PC-3 (cell line): ENCODE data around the gene STX1A. TPM values are rescaled to one million over a fixed set of nuclear protein-coding genes. Genes with fewer than 3 reads are reported as not detected.

Experiments used
- ATAC-seq: fragments of 200-7000 bp; cut with Tn5 transposase; 2 replicates; pipeline ENCODE4 v1.9.1; 2020; ENCODE audit warnings: mild to moderate bottlenecking, moderate library complexity
- BruUV-seq: library from RNA; stranded (reverse); fragments of 400-500 nt; replicated peaks from 2 replicates; lab custom pipeline; 2021; lab: Mats Ljungman, UMichigan
- CTCF ChIA-PET: fragments of 300-600 bp; sonication (Branson Sonifier 250); formaldehyde crosslinking; loops from one replicate; lab custom pipeline; 2022; ENCODE audit warnings: antibody characterized with exemption; lab: Charles Lee
- POLR2A ChIA-PET: fragments of 300-600 bp; sonication (Branson Sonifier 250); formaldehyde crosslinking; loops from one replicate; lab custom pipeline; 2022; ENCODE audit warnings: antibody characterized with exemption; ENCODE audit not compliant: unreplicated experiment; lab: Charles Lee
- DNase-seq: peaks from one replicate; pipeline ENCODE4 v3.0.0-alpha.2; 2015
- H2AFZ ChIP-seq: fragments of 300-600 bp; sonication (generic); 2 replicates; pipeline ENCODE4 v1.6.0; 2016; ENCODE audit warnings: antibody characterized with exemption, low read length
- H3F3A ChIP-seq: fragments of 300-600 bp; sonication (generic); one replicate; pipeline ENCODE4 v1.6.0; 2017; ENCODE audit warnings: antibody characterized with exemption, low read length, control low read depth, mild to moderate bottlenecking; ENCODE audit not compliant: unreplicated experiment
- H3K27ac ChIP-seq: fragments of 300-600 bp; sonication (generic); 2 replicates; pipeline ENCODE4 v1.5.1; 2016; ENCODE audit warnings: mild to moderate bottlenecking, low read length
- H3K27me3 ChIP-seq: fragments of 300-600 bp; sonication (generic); 2 replicates; pipeline ENCODE4 v1.6.1; 2016; ENCODE audit warnings: low read length, mixed read lengths
- H3K36me3 ChIP-seq: fragments of 300-600 bp; sonication (generic); 2 replicates; pipeline ENCODE4 v1.6.1; 2016; ENCODE audit warnings: low read depth, mixed run types, low read length, mixed read lengths
- H3K4me1 ChIP-seq: fragments of 300-600 bp; sonication (generic); 2 replicates; pipeline ENCODE4 v1.5.1; 2016; ENCODE audit warnings: low read length; ENCODE audit not compliant: insufficient read depth
- H3K4me2 ChIP-seq: fragments of 300-600 bp; sonication (generic); 2 replicates; pipeline ENCODE4 v1.6.0; 2016; ENCODE audit warnings: low read length
- H3K4me3 ChIP-seq: fragments of 300-600 bp; sonication (generic); 2 replicates; pipeline ENCODE4 v1.5.1; 2016; ENCODE audit warnings: mild to moderate bottlenecking, low read length, mixed read lengths
- H3K79me2 ChIP-seq: fragments of 300-600 bp; sonication (generic); 2 replicates; pipeline ENCODE4 v1.6.1; 2017; ENCODE audit warnings: low read length, mixed read lengths
- H3K9ac ChIP-seq: fragments of 300-600 bp; sonication (generic); 2 replicates; pipeline ENCODE4 v1.6.0; 2016; ENCODE audit warnings: mild to moderate bottlenecking, low read length
- H3K9me2 ChIP-seq: fragments of 300-600 bp; sonication (generic); replicated peaks from 2 replicates; pipeline ENCODE4 v1.6.1; 2016; ENCODE audit warnings: mixed run types, low read length, mixed read lengths
- H3K9me3 ChIP-seq: fragments of 300-600 bp; sonication (generic); 2 replicates; pipeline ENCODE4 v1.6.1; 2016; ENCODE audit warnings: low read length, mixed read lengths
- H4K20me1 ChIP-seq: fragments of 300-600 bp; sonication (generic); 2 replicates; pipeline ENCODE4 v1.6.1; 2016; ENCODE audit warnings: low read length, mixed read lengths
- CTCF ChIP-seq: fragments of 300-600 bp; sonication (generic); conservative IDR thresholded peaks from 2 replicates; pipeline ENCODE4 v1.5.1; 2017; ENCODE audit warnings: antibody characterized with exemption, low read depth, mild to moderate bottlenecking, low read length
- EZH2 ChIP-seq: fragments of 300-600 bp; sonication (generic); IDR thresholded peaks from one replicate; pipeline ENCODE4 v1.6.1; 2017; ENCODE audit warnings: antibody characterized with exemption, mild to moderate bottlenecking, low read length; ENCODE audit not compliant: unreplicated experiment
- EZH2phosphoT487 ChIP-seq: fragments of 300-600 bp; sonication (generic); IDR thresholded peaks from 2 replicates; pipeline ENCODE4 v1.6.1; 2018; ENCODE audit warnings: mild to moderate bottlenecking, antibody characterized with exemption, low read length, borderline replicate concordance
- intact Hi-C: fragments of 100-400 bp; cut with micrococcal nuclease; formaldehyde crosslinking; loops from 2 replicates; pipeline ENCODE4 v1.9.0; 2023
- total RNA-seq: library from RNA; depleted of rRNA; stranded (reverse); fragments of >200 nt; gene quantifications from 2 replicates; pipeline ENCODE4 v1.2.3, GENCODE V29; 2014

STX1A gene
- total RNA-seq, 1 experiment from 2014 or later = 145 TPM

GRCh38 chr7:73734619-73735527, 15.4 kb upstream of the STX1A start:
- Histone ChIP-seq H3K79me2 (peaks cover 21% of the 10 kb centered on the region), H3K4me3 (no peak overlapping the region), H3K9ac (no peak overlapping the region), H3K36me3 (peaks cover 7% of the 10 kb centered on the region; the same call in 1 of the 2 replicates), H3K4me1 (peaks cover 18% of the 10 kb centered on the region), H3F3A (no peaks in the 10 kb centered on the region), H3K27ac (peak overlapping the region; percentile 36), H2AFZ (no peak overlapping the region), H3K9me3 (no peaks in the 10 kb centered on the region), H3K9me2 (no peaks in the 10 kb centered on the region), H3K4me2 (no peak overlapping the region), H3K27me3 (no peaks in the 10 kb centered on the region), H4K20me1 (peaks cover 10% of the 10 kb centered on the region; the same call in 1 of the 2 replicates)
- TF ChIP-seq EZH2 = no peak
- peak; percentile 90 for TF ChIP-seq CTCF
- CTCF ChIA-PET = interaction anchor here (0.5 to 1.2 kb wide), 3 partner anchors 28 to 126 kb away, joined by 3 to 7 read pairs (median 4); no protein-coding TSS in a partner anchor
- POLR2A ChIA-PET = interaction anchor here (0.7 kb wide), 2 partner anchors 17 to 28 kb away, joined by 4 read pairs; no protein-coding TSS in a partner anchor
- ATAC-seq (peak; percentile 65), DNase-seq (peak; percentile 94)
- intact Hi-C loops = loop anchor here (1.0 kb wide), 1 partner anchor 120 kb away; no protein-coding TSS in a partner anchor
- no TSS peak for BruUV-seq

DNA sequence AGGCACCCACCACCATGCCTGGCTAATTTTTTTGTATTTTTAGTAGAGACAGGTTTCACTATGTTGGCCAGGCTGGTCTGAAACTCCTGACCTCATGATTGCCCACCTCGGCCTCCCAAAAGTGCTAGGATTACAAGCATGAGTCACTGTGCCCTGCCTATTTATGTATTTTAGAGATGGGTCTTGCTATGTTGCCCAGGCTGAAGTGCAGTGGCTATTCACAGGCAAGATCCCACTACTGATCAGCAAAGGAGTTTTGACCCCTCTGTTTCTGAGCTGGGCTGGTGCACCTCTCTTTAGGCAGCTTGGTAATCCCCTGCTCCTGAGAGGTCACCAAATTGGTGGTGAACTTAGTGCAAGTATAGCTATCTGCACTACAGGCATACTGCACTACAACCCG, 12.9 kb upstream of the STX1A start:
- Histone ChIP-seq H3F3A (no peaks in the 10 kb centered on the region), H3K4me1 (peaks cover 9% of the 10 kb centered on the region), H3K36me3 (peaks cover 6% of the 10 kb centered on the region; the same call in 1 of the 2 replicates), H4K20me1 (peaks cover 4% of the 10 kb centered on the region; the same call in 1 of the 2 replicates), H2AFZ (no peak overlapping the region), H3K4me2 (no peak overlapping the region), H3K79me2 (peaks cover 5% of the 10 kb centered on the region), H3K4me3 (no peak overlapping the region), H3K9ac (no peak overlapping the region), H3K9me3 (no peaks in the 10 kb centered on the region), H3K9me2 (no peaks in the 10 kb centered on the region), H3K27me3 (no peaks in the 10 kb centered on the region), H3K27ac (no peak overlapping the region)
- no peak for TF ChIP-seq EZH2phosphoT487
- TF ChIP-seq CTCF = no peak
- no peak for TF ChIP-seq EZH2
- ChIA-PET CTCF (interaction anchor here (0.6 to 0.7 kb wide), 2 partner anchors 226 to 267 kb away, joined by 3 to 5 read pairs; no protein-coding TSS in a partner anchor), POLR2A (no interaction called here)
- no TSS peak for BruUV-seq
- DNase-seq (no peak), ATAC-seq (no peak)
- intact Hi-C loops = no loop called here

DNA sequence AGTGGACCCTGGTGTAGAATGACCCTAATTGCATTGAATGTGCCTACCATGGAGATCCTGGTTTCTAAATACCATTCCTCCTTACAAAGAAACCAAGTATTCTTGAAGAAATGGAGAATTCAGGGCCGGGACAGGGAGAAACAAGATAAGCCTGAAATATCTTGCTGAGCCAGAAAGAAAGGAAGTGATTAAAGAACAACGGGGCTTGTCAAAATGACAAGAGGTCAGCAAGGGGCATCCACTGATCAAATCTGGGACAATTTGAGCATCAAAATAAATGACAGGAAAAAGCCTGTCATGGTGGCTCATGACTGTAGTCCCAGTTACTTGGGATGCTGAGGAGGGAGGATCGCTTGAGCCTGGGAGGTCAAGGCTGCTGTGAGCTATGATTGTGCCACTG, 11.0 kb upstream of the STX1A start:
- POLR2A ChIA-PET = no interaction called here
- H3K36me3 ChIP-seq = no peaks in the 10 kb centered on the region
- CTCF ChIA-PET = no interaction called here
- no peak overlapping the region for H2AFZ ChIP-seq
- H3K9me3 ChIP-seq = no peaks in the 10 kb centered on the region
- H3K4me3 ChIP-seq = no peak overlapping the region
- H3K9ac ChIP-seq = no peak overlapping the region
- BruUV-seq = no TSS peak
- DNase-seq (no peak), ATAC-seq (no peak)
- no peaks in the 10 kb centered on the region for H4K20me1 ChIP-seq
- intact Hi-C loops = no loop called here
- H3K4me1 ChIP-seq = peaks cover 6% of the 10 kb centered on the region; the same call in 1 of the 2 replicates
- no peak overlapping the region for H3K27ac ChIP-seq
- no peaks in the 10 kb centered on the region for H3K79me2 ChIP-seq
- H3K9me2 ChIP-seq = no peaks in the 10 kb centered on the region
- no peaks in the 10 kb centered on the region for H3K27me3 ChIP-seq
- no peak overlapping the region for H3K4me2 ChIP-seq
- TF ChIP-seq EZH2phosphoT487 = no peak
- no peak for TF ChIP-seq EZH2
- no peak for TF ChIP-seq CTCF
- no peaks in the 10 kb centered on the region for H3F3A ChIP-seq
